ENCODE measurements around the gene ZC3H12C.

The ZC3H12C gene

GRCh38 chr11:110081462-110082376 lies 11.5 kb upstream of the ZC3H12C start:
- TF ChIP-seq CTCF (IDR thresholded peaks at IDR 0.05; ENCODE audit: poor library complexity, severe bottlenecking), result no peak
- DNase-seq (ENCODE audit: low spot score), result no peak
- no peaks in the 10 kb centered on the region for H3K27me3 ChIP-seq (ENCODE audit: insufficient read depth, poor library complexity, severe bottlenecking)
- H3K36me3 ChIP-seq (ENCODE audit: low read depth), result no peaks in the 10 kb centered on the region
- no peaks in the 10 kb centered on the region for H3K9me3 ChIP-seq (ENCODE audit: severe bottlenecking)
- no peak overlapping the region for H3K4me3 ChIP-seq (ENCODE audit: severe bottlenecking)
- peaks cover 32% of the 10 kb centered on the region for H3K4me1 ChIP-seq (ENCODE audit: insufficient read depth, poor library complexity, severe bottlenecking)
- ATAC-seq (ENCODE audit: low read depth), result peak; percentile 45; the same call in 2 of the 3 replicates
- peak overlapping the region; percentile 18 for H3K27ac ChIP-seq (ENCODE audit: poor library complexity, severe bottlenecking)

GRCh38 chr11:110082899-110083298 lies 10.3 kb upstream of the ZC3H12C start:
- no peak overlapping the region for H3K4me3 ChIP-seq (ENCODE audit: severe bottlenecking)
- no peaks in the 10 kb centered on the region for H3K27me3 ChIP-seq (ENCODE audit: insufficient read depth, poor library complexity, severe bottlenecking)
- ATAC-seq (ENCODE audit: low read depth), result no peak
- no peak overlapping the region for H3K27ac ChIP-seq (ENCODE audit: poor library complexity, severe bottlenecking)
- DNase-seq (ENCODE audit: low spot score), result no peak
- no peak for TF ChIP-seq CTCF (IDR thresholded peaks at IDR 0.05; ENCODE audit: poor library complexity, severe bottlenecking)
- H3K4me1 ChIP-seq (ENCODE audit: insufficient read depth, poor library complexity, severe bottlenecking), result peaks cover 32% of the 10 kb centered on the region
- H3K9me3 ChIP-seq (ENCODE audit: severe bottlenecking), result no peaks in the 10 kb centered on the region
- no peaks in the 10 kb centered on the region for H3K36me3 ChIP-seq (ENCODE audit: low read depth)

GRCh38 chr11:110085255-110085838 lies 7.8 kb upstream of the ZC3H12C start:
- Histone ChIP-seq H3K36me3 (ENCODE audit: low read depth) (no peaks in the 10 kb centered on the region), H3K4me1 (ENCODE audit: insufficient read depth, poor library complexity, severe bottlenecking) (peaks cover 24% of the 10 kb centered on the region), H3K27ac (ENCODE audit: poor library complexity, severe bottlenecking) (no peak overlapping the region), H3K4me3 (ENCODE audit: severe bottlenecking) (no peak overlapping the region), H3K27me3 (ENCODE audit: insufficient read depth, poor library complexity, severe bottlenecking) (no peaks in the 10 kb centered on the region), H3K9me3 (ENCODE audit: severe bottlenecking) (no peaks in the 10 kb centered on the region)
- TF ChIP-seq CTCF (IDR thresholded peaks at IDR 0.05; ENCODE audit: poor library complexity, severe bottlenecking), result no peak
- DNase-seq (ENCODE audit: low spot score) (no peak), ATAC-seq (ENCODE audit: low read depth) (no peak)

- peaks cover 19% of the 10 kb centered on the region for H3K4me1 ChIP-seq (ENCODE audit: insufficient read depth, poor library complexity, severe bottlenecking)
- H3K27ac ChIP-seq (ENCODE audit: poor library complexity, severe bottlenecking), result peak overlapping the region; percentile 6
- H3K36me3 ChIP-seq (ENCODE audit: low read depth), result no peaks in the 10 kb centered on the region
- DNase-seq (ENCODE audit: low spot score) (peak; percentile 65), ATAC-seq (ENCODE audit: low read depth) (peak; percentile 80)
- TF ChIP-seq CTCF (IDR thresholded peaks at IDR 0.05; ENCODE audit: poor library complexity, severe bottlenecking), result no peak
- no peak overlapping the region for H3K4me3 ChIP-seq (ENCODE audit: severe bottlenecking)
- no peaks in the 10 kb centered on the region for H3K27me3 ChIP-seq (ENCODE audit: insufficient read depth, poor library complexity, severe bottlenecking)
- H3K9me3 ChIP-seq (ENCODE audit: severe bottlenecking), result no peaks in the 10 kb centered on the region
These were observed 6.3 kb upstream of the ZC3H12C start for GRCh38 chr11:110086892-110087309.

All from RWPE2 (cell line).